GM19238 (cell line): ENCODE results near the gene VWA5B2.

ENCODE experiments used
- DNase-seq: peaks from one replicate; pipeline ENCODE4 v3.0.0; 2011; ENCODE audit warnings: low spot score; ENCODE audit not compliant: insufficient read length

The VWA5B2 gene

GRCh38 chr3:184229394-184230080 lies at the start of gene VWA5B2:
VWA5B2 (plus strand) TSS chr3:184229585; CDS start chr3:184230529, 944 bp downstream.
- DNase-seq = peak; percentile 93

- no peak for DNase-seq
Observed at GRCh38 chr3:184180165-184180564, 49.2 kb upstream of the VWA5B2 start.

GRCh38 chr3:184181596-184181995 lies 47.8 kb upstream of the VWA5B2 start:
- no peak for DNase-seq

GRCh38 chr3:184183679-184184078 lies 45.7 kb upstream of the VWA5B2 start:
- no peak for DNase-seq

GRCh38 chr3:184184546-184185230 lies 44.7 kb upstream of the VWA5B2 start:
- DNase-seq = no peak

- peak; percentile 97 for DNase-seq
Observed at GRCh38 chr3:184185461-184186183, 43.8 kb upstream of the VWA5B2 start.

- no peak for DNase-seq
Observed at GRCh38 chr3:184186184-184186901, 43.0 kb upstream of the VWA5B2 start, which contains the start of gene ABCF3. ABCF3 (plus strand) TSS chr3:184186199; CDS start chr3:184186208, 9 bp downstream.

- no peak for DNase-seq
Observed at GRCh38 chr3:184186902-184187207, 42.5 kb upstream of the VWA5B2 start.

GRCh38 chr3:184188080-184188479 lies 41.3 kb upstream of the VWA5B2 start:
- DNase-seq = no peak

GRCh38 chr3:184189421-184189820 lies 40.0 kb upstream of the VWA5B2 start:
- no peak for DNase-seq

- no peak for DNase-seq
Observed at GRCh38 chr3:184192889-184193288, 36.5 kb upstream of the VWA5B2 start.

- DNase-seq = no peak
Observed at GRCh38 chr3:184193991-184194539, 35.3 kb upstream of the VWA5B2 start.

- DNase-seq = no peak
Observed at GRCh38 chr3:184196536-184196935, 32.8 kb upstream of the VWA5B2 start.

GRCh38 chr3:184198509-184198908 lies 30.9 kb upstream of the VWA5B2 start:
- DNase-seq = no peak

GRCh38 chr3:184200825-184201224 lies 28.6 kb upstream of the VWA5B2 start:
- DNase-seq = no peak

GRCh38 chr3:184203526-184203925 lies 25.9 kb upstream of the VWA5B2 start:
- DNase-seq = no peak

- DNase-seq = no peak
Observed at GRCh38 chr3:184209146-184209923, 20.1 kb upstream of the VWA5B2 start.

GRCh38 chr3:184211297-184211696 lies 18.1 kb upstream of the VWA5B2 start:
- DNase-seq = no peak

- no peak for DNase-seq
Observed at GRCh38 chr3:184211718-184212117, 17.7 kb upstream of the VWA5B2 start.

GRCh38 chr3:184218814-184219213 lies 10.6 kb upstream of the VWA5B2 start:
- no peak for DNase-seq

GRCh38 chr3:184222521-184222920 lies 6.9 kb upstream of the VWA5B2 start:
- DNase-seq = no peak
